NCI-H1092 treated with DMSO at 0.1 percent for 48 hours (cell line): ENCODE data around the gene HOMER3.
"Not testable (repeated sequence)": the region's sequence is repeated elsewhere in the genome, so short reads cannot be mapped to it uniquely, and the experiment has no call there.

Source experiments
- DNase-seq: peaks from one replicate; lab custom pipeline; 2025; lab: John Stamatoyannopoulos, UW

Gene HOMER3

DNA sequence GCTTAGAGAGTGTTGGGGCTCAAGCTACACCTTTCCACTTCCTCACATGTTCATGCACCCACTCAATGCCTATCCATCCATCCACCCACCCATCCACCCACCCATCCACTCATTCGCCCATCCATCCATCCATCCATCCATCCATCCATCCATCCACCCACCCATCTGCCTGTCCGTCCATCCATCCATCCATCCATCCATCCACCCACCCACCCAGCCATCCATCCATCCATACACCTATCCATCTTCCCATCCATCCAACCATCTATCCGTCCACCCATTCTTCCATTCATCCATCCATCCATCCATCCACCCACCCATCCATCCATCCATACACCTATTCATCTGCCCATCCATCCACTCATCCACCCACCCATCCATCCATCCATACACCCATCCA is 13.1 kb upstream of the HOMER3 start:
- no peak for DNase-seq

DNA sequence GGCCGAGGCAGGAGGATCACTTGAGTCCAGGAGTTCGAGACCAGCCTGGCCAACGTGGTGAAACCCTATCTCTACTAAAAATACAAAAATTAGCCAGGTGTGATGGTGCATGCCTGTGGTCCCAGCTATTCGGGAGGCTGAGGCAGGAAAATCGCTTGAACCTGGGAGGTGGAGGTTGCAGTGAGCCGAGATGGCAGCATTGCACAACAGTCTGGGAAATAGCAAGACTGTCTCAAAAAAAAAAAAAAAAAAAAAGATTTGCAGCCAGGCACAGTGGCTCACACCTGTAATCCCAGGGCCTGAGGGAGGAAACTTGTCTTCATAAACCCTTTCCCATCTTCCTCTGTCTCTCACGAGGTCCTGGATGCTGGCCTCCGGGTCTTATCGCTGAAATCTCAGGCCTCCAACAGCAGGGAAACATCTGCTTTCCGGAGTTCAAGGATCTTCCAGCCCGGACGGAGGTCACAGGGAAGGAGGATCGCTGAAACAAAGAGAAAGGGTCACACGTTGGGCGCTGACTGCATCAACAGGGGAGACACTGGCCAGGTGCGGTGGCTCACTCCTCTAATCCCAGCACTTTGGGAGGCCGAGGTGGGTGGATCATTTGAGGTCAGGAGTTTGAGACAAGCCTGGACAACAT is 11.5 kb upstream of the HOMER3 start:
- not testable (repeated sequence) for DNase-seq

DNA sequence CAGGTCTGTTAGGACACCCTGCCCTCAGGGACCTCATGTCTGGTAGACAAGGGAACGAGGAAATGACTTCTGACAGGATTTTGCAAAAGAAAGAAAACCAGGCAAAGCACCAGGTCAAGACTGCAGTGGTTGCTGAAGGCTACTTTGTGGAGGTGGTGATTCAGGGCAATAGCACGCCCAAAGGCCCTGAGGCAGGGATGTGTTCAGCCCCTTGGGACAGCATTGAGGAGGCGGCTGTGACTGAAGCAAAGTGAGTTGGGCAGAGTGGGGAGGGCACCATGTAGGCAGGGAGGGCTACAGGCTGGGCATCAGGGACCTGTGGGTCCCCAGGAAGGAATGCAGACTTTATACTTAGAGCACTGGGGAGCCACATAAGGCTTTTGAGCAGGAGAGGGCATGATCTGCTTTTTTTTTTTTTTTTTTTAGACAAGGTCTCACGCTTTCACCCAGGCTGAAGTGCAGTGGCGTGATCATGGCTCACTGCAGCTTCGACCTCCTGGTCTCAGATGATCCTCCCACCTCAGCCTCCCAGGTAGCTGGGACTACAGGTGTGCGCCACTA is 10.8 kb upstream of the HOMER3 start:
- DNase-seq, result no peak

GRCh38 chr19:18949858-18950257 is 8.8 kb upstream of the HOMER3 start:
- no peak for DNase-seq

DNA sequence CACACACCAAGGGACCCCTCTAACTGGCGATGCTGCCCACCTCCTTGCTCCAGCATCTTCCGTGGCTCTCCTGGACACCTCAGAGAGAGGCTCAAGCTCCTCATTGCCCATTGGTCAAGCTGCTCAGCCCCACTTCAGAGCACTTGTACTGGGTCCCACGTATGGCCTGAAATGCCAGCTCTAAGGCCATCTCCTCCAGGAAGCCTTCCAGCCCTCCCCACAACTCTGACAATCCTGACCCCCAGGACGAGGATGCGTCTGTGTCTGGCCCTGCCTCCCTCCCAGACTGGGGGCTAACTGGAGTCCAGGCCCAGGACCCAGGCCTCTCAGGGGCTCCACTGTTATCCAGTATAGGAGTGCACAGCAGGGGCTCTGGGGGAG is 7.9 kb upstream of the HOMER3 start:
- no peak for DNase-seq

- no peak for DNase-seq
Observed at GRCh38 chr19:18948075-18948975, 7.3 kb upstream of the HOMER3 start.

DNA sequence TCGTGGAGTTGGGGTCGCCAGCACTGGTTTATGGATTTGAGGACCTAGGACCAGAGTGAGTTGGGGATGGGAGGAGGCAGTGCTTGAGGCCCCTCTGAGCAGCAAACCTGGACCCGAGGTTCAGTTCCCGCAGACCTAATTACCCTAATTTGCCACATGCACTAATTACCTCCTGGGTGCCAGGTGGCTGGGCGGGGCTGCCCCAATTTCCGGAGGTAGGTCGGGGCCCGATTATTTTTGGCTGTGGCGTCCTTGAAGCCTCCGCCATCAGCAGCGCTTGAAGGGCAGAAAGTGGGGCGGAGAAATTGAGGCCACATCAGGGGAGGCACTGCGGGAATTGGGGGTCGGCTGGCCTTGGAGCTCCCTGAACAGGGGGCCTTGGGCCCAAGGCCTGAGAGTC is 5.9 kb upstream of the HOMER3 start:
- no peak for DNase-seq

DNA sequence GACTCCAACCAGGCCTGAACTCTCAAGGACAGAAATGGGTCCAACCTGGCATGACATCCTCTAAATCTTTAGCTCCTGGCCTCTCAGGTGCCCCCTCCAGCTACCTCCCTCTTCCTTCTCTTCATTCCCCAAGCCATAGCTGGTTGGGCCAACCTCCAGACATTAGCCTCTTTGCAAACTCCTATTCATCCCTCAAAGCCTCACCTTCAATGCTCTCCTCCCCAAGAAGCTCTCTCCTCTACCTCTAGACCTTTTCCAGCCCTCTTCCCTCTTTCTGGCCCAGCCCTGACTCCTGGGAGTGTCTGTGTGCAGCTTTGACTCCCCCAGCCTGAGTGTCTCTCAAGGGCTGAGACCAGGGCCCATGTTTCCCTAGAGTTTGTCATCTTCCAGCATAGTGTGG is 5.3 kb upstream of the HOMER3 start:
- DNase-seq, result no peak

DNA sequence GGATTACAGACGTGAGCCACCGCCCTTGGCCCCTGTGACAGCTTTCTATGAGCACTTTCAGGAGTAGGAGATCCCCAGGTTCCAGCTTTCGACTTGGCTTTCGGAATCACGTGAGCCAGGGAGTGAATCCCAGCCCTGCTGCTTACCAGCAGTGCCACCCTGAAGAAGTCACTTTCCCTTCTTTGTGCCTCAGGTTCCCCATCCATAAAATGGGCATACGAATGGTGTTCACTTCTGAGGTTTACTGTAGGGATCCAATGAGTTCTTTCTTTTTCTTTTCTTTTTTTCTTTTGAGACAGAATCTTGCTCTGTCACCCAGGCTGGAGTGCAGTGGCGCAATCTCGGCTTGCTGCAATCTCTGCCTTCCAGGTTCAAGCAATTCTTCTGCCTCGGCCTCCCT is 4.3 kb upstream of the HOMER3 start:
- no peak for DNase-seq

DNA sequence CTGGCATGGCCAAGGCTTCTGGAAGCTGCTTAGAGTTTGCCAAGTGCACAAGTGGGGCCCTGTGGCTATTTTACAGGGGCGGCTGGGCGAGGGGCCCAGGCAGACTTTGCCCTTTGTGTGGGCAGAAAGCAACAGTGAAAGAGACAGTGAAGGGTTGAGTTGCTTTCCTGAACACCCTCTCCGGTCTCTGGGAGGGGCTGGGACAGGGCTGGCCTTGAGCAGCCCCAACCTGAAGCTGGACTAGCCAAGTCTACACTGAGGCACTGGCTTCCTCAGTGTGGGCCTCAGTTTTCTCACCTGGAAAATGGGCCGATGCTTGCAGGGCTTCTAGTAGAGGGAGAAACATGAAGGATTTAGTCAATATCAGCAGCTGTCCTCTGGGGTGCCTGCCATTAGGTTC is 2.4 kb upstream of the HOMER3 start:
- no peak for DNase-seq

DNA sequence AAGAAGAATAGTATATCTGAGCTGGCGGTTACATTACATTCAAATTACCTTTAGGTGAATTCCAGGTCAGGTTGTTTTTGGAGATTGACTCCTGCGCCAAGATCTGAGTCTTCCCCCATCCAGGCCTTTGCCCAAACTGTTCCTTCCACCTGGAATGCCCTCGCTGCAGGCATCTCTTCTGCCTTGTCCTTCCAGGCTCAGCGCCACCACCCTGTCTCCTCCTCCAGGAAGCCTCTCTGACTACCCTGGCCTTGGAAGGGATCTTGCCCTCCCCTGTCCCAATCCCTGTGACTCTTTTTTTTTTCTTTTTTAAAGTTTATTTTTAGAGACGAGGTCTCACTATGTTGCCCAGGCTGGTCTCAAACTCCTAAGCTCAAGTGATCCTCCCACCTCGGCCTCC is 1.7 kb upstream of the HOMER3 start:
- no peak for DNase-seq

DNA sequence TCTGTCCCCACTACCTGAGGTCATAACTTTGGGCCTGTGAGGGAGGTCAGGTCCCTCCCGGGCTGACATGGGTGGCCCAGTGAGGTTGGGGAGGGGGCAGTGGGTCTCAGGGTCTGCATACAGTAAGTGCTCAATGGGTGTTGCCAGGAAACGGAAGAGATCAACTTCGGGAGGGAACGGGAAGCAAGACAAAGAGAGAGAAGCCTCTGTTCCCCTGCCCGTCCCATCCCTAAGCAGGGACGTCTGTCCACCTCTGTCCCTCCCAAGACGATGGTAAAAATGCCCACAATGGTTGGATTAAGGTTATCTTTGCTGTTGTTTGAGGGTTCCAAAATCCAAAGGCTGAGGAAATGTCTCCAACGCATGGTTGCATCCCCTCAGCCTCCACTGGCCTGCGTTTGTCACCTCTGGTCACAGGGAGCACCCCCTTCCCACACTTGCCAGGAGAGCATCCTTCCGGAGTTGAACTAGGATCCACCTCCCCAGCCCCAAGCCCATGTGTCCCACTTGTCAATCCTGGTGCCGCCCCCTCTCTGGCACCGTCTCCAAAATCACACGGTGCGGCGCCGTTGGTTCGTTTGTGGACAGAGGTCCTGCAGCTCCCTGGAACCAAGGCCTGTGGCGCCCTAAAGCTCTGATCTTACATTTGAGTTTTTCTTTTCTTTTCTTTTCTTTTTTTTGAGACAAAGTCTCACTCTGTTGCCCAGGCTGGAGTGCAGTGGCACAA is 774 bp upstream of the HOMER3 start:
- no peak for DNase-seq

DNA sequence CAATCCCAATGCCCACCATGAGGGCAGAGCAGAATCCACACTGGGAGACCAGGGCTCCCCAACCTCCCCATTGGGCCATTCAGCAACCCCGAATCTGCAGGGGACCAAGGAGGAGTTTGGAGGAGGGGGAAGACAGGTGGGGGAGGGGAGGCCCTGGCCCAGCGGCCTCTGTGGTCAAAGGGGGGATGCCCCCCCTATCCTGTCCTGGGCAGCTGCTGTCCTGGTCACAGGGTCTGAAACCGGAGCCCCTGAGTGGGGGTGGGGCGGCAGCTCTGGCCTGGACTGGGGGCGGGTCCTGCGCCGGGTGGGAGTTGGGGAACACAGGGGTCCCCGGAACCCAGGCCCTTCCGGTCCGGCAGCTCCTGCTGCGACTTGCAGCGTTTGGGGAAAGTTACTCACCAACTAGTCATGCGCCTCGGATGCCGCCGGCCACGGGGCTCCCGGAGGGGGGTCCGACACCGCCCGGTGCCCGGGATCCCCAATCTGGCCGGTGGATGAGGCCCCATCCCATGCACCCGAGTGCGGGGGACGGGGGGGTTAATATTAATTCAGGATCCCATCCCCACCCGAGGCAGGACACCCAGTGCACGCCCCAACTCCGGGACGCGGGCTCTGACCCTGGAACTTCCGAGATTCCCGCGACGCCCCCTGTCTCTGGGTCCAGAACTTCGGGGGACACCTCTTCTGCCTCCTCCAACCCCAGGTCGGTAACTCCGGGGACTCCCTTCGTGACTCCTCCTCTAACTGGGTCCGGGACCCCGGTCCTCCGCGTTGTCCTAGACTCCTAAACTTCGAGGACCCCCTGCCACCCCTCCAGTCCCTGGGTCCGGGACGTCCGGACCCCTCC is 872 bp downstream of the HOMER3 start:
- no peak for DNase-seq

DNA sequence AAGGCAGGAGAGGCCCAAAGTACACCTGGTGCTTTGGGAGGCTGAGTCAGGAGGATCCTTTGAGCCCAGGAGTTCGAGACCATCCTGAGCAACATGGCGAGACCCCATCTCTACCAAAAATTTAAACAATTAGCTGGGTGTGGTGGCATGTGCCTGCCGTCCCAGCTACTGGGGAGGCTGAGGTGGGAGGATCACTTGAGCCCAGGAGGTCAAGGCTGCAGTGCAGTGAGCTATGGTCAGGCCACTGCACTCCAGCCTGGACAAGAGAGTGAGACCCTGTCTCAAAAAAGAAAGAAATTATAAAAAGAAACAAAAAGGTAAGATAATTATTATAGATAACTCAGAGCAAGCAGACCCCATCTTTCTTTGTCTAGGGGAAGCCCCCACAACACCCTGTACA is 1.9 kb downstream of the HOMER3 start:
- no peak for DNase-seq

DNA sequence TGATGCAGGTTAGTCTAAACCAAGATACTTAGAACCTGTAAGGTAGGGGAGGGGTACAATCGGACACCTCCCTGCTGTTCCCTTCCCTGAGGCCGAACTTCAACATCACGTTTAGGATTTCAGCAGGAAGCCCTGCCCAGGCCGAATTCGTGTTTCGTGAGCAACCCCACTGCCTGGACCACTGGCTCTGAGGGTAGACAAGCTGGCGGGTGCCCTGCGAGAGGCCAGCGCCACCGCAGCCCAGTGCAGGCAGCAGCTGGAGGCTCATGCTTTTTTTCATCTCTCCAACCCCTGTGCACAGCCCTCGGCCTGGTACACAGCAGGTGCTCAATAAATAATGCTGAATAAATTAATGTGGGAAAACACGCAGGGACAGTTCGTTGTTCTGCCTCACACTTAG is 7.7 kb downstream of the HOMER3 start:
- DNase-seq, result no peak

DNA sequence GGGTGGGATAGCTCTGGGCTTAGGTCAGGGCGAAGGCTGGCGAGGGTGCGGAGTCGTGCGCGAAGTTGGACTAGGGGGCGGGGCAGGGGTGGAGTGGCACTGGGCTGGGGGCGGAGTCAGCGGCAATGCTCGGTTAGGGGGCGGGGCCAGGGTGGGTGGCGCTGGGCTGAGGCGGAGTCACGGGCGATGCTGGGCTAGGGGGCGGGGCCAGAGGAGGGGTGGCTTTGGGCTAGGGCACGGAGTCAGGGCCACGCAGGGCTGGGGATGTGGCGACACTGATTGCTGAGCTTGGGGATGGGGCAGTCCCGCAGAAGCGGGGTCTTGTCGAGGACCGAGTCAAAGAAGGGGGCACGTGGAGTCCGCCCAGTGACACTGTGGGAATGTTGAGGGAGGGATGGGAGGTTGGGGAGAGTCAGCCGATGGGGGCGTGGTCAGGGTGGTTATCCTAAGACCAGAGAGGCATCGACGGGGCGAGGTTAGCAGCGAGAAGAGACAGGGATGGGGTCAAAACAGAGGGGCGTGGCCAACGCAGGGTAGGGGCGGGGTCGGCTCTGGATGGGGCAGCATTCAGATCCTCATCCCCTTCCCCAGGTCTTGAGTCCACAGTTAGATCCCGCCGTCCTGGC is 8.7 kb downstream of the HOMER3 start:
- DNase-seq, result no peak

DNA sequence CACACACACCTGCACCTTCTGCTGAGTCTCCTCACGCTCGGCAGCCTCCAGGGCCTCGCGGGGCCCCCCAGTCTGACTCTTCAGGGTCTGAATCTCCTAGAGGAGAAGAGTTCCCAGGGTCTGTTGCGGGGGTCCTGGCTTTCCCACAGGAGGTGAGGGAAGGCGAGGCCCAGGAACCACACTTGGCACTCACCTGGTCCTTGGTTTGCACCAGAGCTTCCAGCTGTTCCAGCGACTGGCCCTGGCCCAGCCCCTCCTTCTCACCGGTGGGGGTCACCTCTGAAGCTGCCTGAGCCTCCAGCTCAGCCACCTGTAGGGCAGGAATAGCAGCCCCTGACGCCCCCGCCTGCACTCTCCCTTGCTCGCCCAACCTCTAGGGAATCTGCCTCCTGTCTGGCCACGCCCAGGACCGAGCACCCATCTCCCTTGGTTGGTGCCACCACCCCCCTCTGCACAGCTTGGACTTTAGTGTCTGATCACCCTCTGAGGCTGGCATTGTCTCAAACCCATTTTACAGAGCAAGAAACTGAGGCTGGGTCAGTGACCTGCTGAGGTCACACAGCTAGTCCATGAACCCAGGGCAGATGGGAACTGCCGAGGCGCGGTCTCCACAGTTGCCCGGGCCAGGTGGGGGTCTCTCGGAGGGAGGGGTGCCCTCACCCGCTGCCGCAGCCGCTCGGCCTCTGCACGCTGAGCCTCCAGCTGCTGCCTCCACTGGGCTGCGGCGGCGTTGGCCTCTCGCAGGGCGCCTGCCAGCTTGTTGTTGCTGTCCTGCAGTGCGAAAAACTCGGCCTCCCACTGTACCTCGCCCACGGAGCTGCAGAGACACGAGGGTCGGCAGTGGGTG is 9.5 kb downstream of the HOMER3 start:
- DNase-seq, result no peak

DNA sequence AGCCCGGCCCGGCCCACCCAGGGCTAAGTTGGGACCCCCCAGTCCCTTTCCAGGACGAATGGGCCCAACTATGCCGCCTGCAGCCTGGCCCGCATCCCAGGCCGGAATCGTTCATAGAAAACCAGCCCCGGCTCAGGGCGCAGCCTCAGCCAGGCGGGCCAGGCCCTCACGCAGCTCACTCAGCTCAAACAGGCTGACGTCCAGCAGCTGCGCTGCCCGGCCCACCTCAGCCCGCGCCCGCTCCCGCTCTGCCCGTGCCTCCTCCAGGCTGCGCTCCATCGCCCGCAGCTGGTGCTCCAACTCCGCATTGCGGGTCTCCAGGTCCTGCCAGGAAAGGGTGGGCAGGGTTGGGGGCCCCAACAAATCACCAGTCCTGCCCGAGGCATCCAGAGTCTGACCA is 11.7 kb downstream of the HOMER3 start:
- no peak for DNase-seq

GRCh38 chr19:18928018-18928805 is 12.8 kb downstream of the HOMER3 start:
- DNase-seq, result no peak
